EH (cell line): Measurements from ENCODE around the gene SYT2.

Experiments used
- DNase-seq: peaks from one replicate; pipeline ENCODE4 v3.0.0-alpha.2; 2015; ENCODE audit warnings: low read depth

The SYT2 gene

GRCh38 chr1:202704601-202705000, 5.7 kb downstream of the SYT2 start:
- DNase-seq = no peak

GRCh38 chr1:202703191-202703590, 7.1 kb downstream of the SYT2 start:
- no peak for DNase-seq

GRCh38 chr1:202702088-202702487, 8.2 kb downstream of the SYT2 start:
- DNase-seq = no peak

GRCh38 chr1:202701200-202701599, 9.1 kb downstream of the SYT2 start:
- DNase-seq = no peak

GRCh38 chr1:202700061-202700460, 10.2 kb downstream of the SYT2 start:
- no peak for DNase-seq

GRCh38 chr1:202698276-202698675, 12.0 kb downstream of the SYT2 start:
- no peak for DNase-seq

GRCh38 chr1:202697038-202697437, 13.2 kb downstream of the SYT2 start:
- DNase-seq = no peak

GRCh38 chr1:202694314-202694713, 15.9 kb downstream of the SYT2 start:
- DNase-seq = no peak

- DNase-seq = peak; percentile 77
These were observed 17.2 kb downstream of the SYT2 start for GRCh38 chr1:202692959-202693555.

GRCh38 chr1:202691816-202692215, 18.4 kb downstream of the SYT2 start:
- no peak for DNase-seq

- no peak for DNase-seq
These were observed 20.5 kb downstream of the SYT2 start for GRCh38 chr1:202689493-202690342.

GRCh38 chr1:202689082-202689481, 21.2 kb downstream of the SYT2 start:
- no peak for DNase-seq

GRCh38 chr1:202688401-202688800, 21.9 kb downstream of the SYT2 start:
- DNase-seq = no peak

- no peak for DNase-seq
These were observed 22.5 kb downstream of the SYT2 start for GRCh38 chr1:202687798-202688197.

GRCh38 chr1:202687370-202687769, 22.9 kb downstream of the SYT2 start:
- DNase-seq = no peak

- no peak for DNase-seq
These were observed 24.6 kb downstream of the SYT2 start for GRCh38 chr1:202685641-202686040.

- DNase-seq = no peak
These were observed 25.5 kb downstream of the SYT2 start for GRCh38 chr1:202684716-202685115.

GRCh38 chr1:202683029-202683428, 27.2 kb downstream of the SYT2 start:
- DNase-seq = peak; percentile 17

- DNase-seq = no peak
These were observed 27.8 kb downstream of the SYT2 start for GRCh38 chr1:202682477-202682876.

GRCh38 chr1:202681736-202682420, 28.4 kb downstream of the SYT2 start:
- DNase-seq = no peak

- no peak for DNase-seq
These were observed 29.5 kb downstream of the SYT2 start for GRCh38 chr1:202680586-202681352.
